GM12864 (cell line): Measurements from ENCODE around the gene SLC16A5.
A peak's percentile ranks its signal among the peaks of the same experiment; 100 is the strongest.
"Not testable (repeated sequence)": the region's sequence is repeated elsewhere in the genome, so short reads cannot be mapped to it uniquely, and the experiment has no call there.

Experiments
- DNase-seq: peaks from one replicate; pipeline ENCODE4 v3.0.0-alpha.2; 2011; ENCODE audit warnings: low read depth
- H3K4me3 ChIP-seq: 2 replicates; pipeline ENCODE4 v1.5.1; 2011; ENCODE audit warnings: mild to moderate bottlenecking, low read depth, low read length, control low read depth
- CTCF ChIP-seq: IDR thresholded peaks from 2 replicates; pipeline ENCODE4 v1.5.1; 2011; ENCODE audit warnings: low read depth, mild to moderate bottlenecking, moderate library complexity, low read length, control low read depth, inconsistent platforms; ENCODE audit errors: missing control alignments

SLC16A5 gene

GRCh38 chr17:75131278-75132017 is 43.7 kb downstream of the SLC16A5 start, which contains the start of gene NT5C:
TSS of gene NT5C (minus strand) at chr17:75131742. CDS start at chr17:75131707, 35 bp downstream.
- DNase-seq: no peak
- TF ChIP-seq CTCF: peak; percentile 67
- peak within 1 kb of the TSS; percentile 82 for H3K4me3 ChIP-seq

- DNase-seq: not testable (repeated sequence)
- peak overlapping the region; percentile 82 for H3K4me3 ChIP-seq
These were observed 44.6 kb downstream of the SLC16A5 start for GRCh38 chr17:75132018-75133000.

GRCh38 chr17:75133001-75133400 is 45.2 kb downstream of the SLC16A5 start:
- no peak overlapping the region for H3K4me3 ChIP-seq
- TF ChIP-seq CTCF: no peak
- DNase-seq: no peak

- H3K4me3 ChIP-seq, DNase-seq: not testable (repeated sequence)
These were observed 46.0 kb downstream of the SLC16A5 start for GRCh38 chr17:75133607-75134347.

GRCh38 chr17:75135452-75135851 is 47.7 kb downstream of the SLC16A5 start:
- no peak for TF ChIP-seq CTCF
- DNase-seq: no peak

GRCh38 chr17:75135946-75136345 is 48.2 kb downstream of the SLC16A5 start:
- no peak for DNase-seq

More at GRCh38 chr17:75135452-75135851, 47.7 kb downstream of the SLC16A5 start:
- H3K4me3 ChIP-seq: no peak overlapping the region

GRCh38 chr17:75137762-75138161 is 50.0 kb downstream of the SLC16A5 start:
- not testable (repeated sequence) for DNase-seq

More at GRCh38 chr17:75135946-75136345, 48.2 kb downstream of the SLC16A5 start:
- TF ChIP-seq CTCF: no peak
- no peak overlapping the region for H3K4me3 ChIP-seq

GRCh38 chr17:75138519-75138918 is 50.8 kb downstream of the SLC16A5 start:
- no peak for TF ChIP-seq CTCF
- DNase-seq: no peak
- no peak overlapping the region for H3K4me3 ChIP-seq

More at GRCh38 chr17:75137762-75138161, 50.0 kb downstream of the SLC16A5 start:
- not testable (repeated sequence) for H3K4me3 ChIP-seq
